HPDE6-E6E7 (cell line): Measurements from ENCODE around the gene EEIG2.

Experiments
- DNase-seq: peaks from one replicate; pipeline ENCODE4 v3.0.0; 2011; ENCODE audit warnings: missing footprints; ENCODE audit errors: extremely low spot score

The EEIG2 gene

GRCh38 chr1:108583757-108584427, 24.0 kb downstream of the EEIG2 start:
- DNase-seq = no peak

GRCh38 chr1:108584428-108584856, 24.5 kb downstream of the EEIG2 start:
- DNase-seq = no peak

GRCh38 chr1:108585313-108585712, 25.4 kb downstream of the EEIG2 start:
- DNase-seq = no peak

- no peak for DNase-seq
Measured at GRCh38 chr1:108590441-108590840, 30.5 kb downstream of the EEIG2 start.

GRCh38 chr1:108590957-108591356, 31.1 kb downstream of the EEIG2 start:
- no peak for DNase-seq

- DNase-seq = no peak
Measured at GRCh38 chr1:108591466-108591865, 31.6 kb downstream of the EEIG2 start.

- no peak for DNase-seq
Measured at GRCh38 chr1:108592030-108592759, 32.3 kb downstream of the EEIG2 start.

GRCh38 chr1:108593448-108593847, 33.5 kb downstream of the EEIG2 start:
- DNase-seq = no peak

- no peak for DNase-seq
Measured at GRCh38 chr1:108595507-108595906, 35.6 kb downstream of the EEIG2 start.

- DNase-seq = no peak
Measured at GRCh38 chr1:108597041-108597440, 37.1 kb downstream of the EEIG2 start.

- DNase-seq = no peak
Measured at GRCh38 chr1:108598340-108598739, 38.4 kb downstream of the EEIG2 start.

GRCh38 chr1:108600504-108600903, 40.6 kb downstream of the EEIG2 start:
- no peak for DNase-seq

GRCh38 chr1:108601708-108602410, 42.0 kb downstream of the EEIG2 start:
- no peak for DNase-seq

GRCh38 chr1:108605633-108606032, 45.7 kb downstream of the EEIG2 start:
- no peak for DNase-seq

GRCh38 chr1:108606478-108606877, 46.6 kb downstream of the EEIG2 start:
- no peak for DNase-seq

GRCh38 chr1:108609483-108610049, 49.7 kb downstream of the EEIG2 start:
- DNase-seq = no peak
